NCI-H2196 treated with DMSO at 0.1 percent for 48 hours (cell line): ENCODE data around the gene ADGRD1.
"Not testable (repeated sequence)": the region's sequence is repeated elsewhere in the genome, so short reads cannot be mapped to it uniquely, and the experiment has no call there.

ENCODE experiments used
- DNase-seq: peaks from one replicate; lab custom pipeline; 2025; ENCODE audit not compliant: unreplicated experiment; lab: John Stamatoyannopoulos, UW

ADGRD1 gene

GRCh38 chr12:130953771-130954543, at the start of gene ADGRD1:
TSS of gene ADGRD1 (plus strand) at chr12:130953907. CDS start at chr12:130954466, 559 bp downstream.
- no peak for DNase-seq

GRCh38 chr12:130904064-130904463, 49.6 kb upstream of the ADGRD1 start:
- no peak for DNase-seq

DNA sequence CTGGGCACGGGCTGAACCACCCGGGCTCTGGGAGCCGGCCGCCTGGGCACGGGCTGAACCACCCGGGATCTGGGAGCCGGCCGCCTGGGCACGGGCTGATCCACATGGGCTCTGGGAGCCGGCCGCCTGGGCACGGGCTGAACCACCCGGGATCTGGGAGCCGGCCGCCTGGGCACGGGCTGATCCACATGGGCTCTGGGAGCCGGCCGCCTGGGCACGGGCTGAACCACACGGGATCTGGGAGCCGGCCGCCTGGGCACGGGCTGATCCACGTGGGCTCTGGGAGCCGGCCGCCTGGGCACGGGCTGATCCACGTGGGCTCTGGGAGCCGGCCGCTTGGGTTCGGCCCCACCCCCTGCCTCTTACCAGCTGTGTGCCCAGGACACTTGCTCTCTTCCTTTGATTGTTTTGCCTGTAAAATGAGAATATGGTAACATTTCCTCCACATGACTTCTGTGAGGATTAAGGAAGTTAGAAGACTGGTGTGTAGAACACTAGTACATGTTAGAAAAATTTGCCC, 48.7 kb upstream of the ADGRD1 start:
- DNase-seq: not testable (repeated sequence)

GRCh38 chr12:130909111-130909510, 44.6 kb upstream of the ADGRD1 start:
- DNase-seq: no peak

DNA sequence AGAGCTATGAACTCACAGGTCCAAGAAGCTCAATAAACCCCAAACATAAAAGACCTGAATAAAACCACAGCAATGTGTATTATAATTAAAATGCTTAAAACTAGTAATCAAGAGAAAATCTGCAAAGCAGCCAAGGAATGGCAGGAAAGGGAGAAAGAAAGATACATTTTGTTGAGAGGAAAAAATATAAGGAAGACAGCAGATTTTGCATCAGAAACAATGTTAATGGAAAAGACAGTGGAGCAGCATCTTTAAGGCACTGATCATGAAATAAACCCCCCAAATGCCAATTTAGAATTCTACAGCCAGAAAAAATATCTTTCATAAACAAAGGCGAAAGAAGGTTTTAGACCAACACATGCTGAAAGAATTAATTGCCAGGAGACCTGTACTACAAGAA, 42.5 kb upstream of the ADGRD1 start:
- DNase-seq: no peak

- no peak for DNase-seq
Measured at GRCh38 chr12:130911933-130912332, 41.8 kb upstream of the ADGRD1 start.

- no peak for DNase-seq
Measured at GRCh38 chr12:130916241-130916911, 37.3 kb upstream of the ADGRD1 start.

GRCh38 chr12:130917607-130918006, 36.1 kb upstream of the ADGRD1 start:
- DNase-seq: no peak

GRCh38 chr12:130919086-130919485, 34.6 kb upstream of the ADGRD1 start:
- no peak for DNase-seq

DNA sequence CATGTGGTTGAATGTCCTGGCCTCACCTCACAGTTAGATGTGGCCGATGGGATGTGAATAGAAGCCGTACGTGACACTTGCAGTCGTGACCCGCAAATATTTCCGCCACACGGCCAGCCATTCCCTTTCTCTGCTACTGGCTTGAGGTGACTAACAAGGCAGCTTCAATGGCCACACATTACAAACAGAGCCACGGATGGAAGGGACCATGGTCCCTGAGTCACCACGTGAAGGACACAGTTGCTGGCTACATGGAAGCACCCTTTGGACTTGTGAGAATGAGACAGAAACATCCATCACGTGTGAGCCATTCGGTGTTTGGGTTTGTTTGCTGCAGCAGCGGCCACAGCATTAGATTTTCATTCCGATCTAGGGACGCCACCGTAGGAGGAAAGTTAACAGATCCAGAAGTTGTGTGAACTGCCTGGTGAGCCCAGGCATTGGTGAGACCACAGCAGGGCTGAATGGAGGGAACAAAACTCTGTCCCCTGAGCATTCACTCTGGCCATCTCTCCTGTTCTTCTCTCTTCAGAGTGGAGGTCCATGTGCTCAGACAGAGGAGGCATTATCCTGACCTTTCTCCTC, 33.5 kb upstream of the ADGRD1 start:
- no peak for DNase-seq

DNA sequence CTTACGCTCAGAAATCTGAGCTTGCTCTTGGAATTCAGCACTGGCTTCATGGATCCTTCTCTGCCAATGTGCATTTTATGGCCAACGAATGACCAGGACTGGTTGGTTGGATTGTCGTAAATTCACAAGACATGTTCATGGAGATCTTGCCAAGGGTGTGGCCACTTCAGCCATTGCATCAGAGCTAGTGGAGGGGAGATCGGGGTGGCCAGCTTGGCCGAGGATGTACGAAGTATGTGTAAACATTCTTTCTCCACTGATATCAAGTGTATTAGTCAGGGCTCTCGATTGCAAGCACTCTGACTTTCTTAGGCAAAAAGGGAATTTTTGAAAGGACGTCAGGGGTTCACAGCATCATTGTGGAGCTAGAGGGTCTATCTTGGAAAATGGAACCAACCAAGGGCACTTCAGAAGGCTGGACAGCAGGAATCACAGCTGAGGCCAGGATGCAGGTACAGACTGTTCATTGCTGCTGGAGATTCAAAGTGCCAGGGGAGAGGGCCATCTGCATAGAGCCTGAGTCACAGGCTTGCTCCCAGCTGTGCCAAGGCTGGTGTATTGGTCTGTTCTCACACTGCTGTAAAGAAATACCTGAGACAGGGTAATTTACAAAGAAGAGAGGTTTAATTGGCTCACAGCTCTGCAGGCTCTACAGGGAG, 32.9 kb upstream of the ADGRD1 start:
- no peak for DNase-seq

DNA sequence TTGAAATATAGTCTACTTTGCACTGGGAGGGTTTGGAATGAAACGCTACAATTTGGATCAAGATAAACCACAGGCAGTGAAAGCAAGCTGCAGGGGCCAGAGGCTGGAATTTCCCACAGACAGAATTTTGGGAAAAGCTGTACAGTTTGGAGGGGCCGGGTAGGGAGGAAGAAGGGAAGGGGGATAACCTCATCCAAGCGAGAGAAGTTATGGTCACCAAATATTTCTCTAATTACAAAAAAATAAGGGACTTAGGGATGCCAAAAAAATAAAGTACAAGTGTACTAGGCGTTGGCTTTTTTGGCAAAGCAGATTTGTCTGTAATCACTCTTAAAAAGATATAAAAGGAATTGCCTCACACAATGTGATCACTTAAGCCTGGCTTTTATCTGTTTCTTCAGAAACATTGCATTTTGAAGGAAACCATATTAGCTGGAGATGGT, 31.2 kb upstream of the ADGRD1 start:
- no peak for DNase-seq

DNA sequence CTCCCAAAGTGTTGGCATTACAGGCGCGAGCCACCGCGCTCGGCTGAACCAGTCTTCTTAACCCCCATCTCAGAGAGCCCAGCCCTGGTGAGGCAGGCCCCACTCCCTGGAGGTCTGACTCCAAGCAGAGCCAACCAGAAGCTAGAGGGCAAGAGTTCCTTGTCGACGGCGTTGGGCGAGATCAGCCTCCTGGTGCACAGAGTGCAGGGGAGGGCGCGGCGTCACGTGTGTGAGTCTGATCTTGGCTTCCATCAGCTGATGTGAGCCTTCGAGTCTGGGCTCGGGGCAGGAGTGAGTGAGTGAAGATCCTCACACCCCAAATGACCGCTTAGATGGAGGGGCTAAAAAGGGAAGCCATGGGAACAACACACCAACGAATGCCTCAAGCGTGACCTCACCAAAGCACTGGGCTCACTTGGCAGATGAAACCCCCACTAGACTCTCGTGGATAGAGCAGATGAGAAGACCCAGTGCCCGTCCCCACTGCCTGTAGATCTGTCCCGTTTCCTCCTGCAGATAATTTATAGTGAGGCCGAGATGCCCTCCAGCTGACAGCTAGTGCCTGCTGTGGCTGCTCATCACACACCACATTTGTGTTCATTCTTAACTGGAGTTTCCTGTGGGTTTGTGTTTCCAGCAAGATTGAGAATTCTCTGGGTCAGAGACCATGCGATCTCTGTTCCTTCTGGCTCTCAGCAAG, 28.6 kb upstream of the ADGRD1 start:
- DNase-seq: no peak

DNA sequence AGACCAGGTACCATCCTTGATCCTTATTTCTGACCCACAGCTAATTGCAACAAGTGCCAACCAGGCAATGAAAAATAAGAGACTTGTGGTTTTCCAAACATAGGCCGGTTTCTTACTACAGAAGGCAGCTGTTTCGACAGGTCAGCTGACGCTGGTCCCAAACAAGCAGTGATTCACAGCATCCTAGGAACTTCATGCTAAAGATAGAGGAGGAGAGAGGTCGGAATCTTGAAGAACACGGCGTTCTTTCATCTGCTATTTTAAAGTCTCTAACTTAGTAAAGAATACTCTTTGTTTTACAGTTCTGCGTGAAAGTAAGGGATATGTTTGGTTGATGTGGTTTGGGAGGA, 28.1 kb upstream of the ADGRD1 start:
- DNase-seq: no peak

DNA sequence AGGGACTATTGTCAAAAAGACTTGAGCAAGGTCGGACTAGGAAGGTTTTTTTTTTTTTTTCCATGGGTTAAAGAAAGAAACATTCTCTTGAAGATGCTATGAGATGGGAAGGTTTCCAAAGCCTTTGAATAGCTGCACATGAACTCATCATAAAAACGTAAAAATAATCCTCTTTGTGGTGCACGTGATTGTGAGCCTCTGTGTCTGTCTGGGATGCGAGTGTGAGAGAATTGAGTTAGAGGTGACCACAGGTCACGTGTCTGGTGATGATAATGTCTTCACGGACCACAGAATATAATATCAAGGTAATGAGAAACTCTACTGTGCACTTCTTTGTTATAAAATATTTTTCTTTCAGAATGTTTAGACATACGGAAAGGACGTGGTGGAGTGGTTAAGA, 24.3 kb upstream of the ADGRD1 start:
- no peak for DNase-seq

DNA sequence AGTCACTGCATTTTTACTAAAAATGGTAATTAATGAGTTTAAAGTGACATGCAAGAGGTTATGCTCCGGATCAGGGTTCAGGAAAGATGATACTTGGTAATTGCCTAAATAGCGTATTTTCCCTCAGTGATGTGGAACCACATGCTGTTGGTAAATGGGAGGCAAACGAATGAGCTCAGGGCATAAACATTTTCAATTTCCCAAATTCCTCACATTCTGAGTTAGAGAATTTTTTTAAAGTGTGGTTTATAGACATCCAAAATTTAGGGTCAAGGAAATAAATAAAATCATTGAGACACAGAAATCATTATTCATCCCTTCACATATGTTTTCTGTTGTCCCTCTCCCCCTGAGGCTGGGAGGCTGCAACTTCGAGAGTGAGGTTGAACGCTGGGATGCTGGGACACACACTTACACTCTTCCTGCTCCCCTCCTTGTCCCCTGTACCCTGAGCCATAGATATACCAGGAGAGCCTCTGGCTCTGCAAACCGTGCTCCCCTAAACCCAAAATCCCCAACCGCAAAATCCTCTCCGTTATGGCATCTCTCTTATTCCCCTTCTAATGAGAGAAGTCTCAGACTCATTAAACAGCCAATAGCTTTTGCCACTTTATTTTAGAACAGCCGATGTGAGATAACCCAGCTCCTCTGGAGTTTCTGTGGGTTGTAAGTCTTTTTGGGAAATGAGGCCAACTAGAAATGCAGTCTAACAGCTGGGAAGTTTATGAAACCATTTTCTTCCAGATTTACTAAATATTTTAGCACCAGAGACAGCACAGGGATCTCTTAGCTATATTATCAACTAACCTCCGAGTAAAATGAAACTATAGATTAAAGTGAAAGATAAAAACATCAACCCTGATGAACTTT, 21.4 kb upstream of the ADGRD1 start:
- no peak for DNase-seq

DNA sequence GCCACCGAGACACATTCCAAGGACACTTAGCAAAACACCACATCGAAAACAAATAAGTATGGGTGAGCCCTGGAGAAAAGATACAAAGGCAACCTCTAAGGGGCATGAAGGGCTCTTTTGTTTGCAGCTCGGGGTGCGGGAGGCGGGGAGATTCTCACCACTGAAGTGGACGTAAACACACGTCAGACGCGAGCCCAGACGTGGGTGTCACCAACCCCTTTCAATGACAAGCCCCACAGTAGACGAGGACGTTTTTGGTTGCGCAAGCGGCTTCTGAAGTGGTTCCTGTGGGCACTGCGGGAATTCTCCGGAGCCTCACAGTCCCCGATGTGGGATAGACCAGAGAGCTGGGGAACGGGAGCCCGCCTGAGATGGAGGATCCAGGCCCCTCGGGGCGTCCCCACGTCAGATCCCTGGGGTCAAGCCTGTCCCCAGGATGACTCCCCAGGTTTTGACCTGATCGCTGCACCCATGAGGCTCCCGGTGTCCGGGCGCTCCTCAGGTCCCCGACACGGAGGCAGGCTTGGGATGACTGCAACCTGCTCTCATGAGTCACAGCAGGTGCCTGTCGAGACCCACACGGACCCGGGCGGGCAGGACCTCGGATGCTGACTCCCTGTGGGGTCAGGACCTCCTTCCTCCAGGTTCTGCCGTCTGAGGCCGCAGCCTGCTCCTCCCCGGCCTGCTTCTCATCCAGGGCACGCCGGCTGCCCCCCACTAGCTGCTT, 20.3 kb upstream of the ADGRD1 start:
- DNase-seq: no peak

DNA sequence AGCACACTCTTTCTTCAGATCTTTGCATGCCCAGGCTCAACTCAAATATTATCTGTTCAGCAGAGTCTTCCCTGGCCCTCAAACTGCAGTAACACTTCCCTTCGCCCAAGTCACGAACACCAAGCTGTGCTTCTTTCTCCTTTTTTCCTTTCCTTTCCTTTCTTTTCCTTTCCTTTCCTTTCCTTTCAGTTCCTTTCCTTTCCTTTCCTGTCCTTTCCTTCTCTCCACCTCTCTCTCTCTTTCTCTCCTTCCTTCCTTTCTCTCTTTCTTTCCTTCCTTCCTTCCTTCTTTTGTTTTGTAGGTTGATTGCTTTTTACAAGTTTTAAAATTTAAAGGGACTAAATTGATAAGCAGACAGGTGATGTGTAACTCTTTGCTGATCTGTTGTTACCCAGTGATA, 19.0 kb upstream of the ADGRD1 start:
- no peak for DNase-seq

DNA sequence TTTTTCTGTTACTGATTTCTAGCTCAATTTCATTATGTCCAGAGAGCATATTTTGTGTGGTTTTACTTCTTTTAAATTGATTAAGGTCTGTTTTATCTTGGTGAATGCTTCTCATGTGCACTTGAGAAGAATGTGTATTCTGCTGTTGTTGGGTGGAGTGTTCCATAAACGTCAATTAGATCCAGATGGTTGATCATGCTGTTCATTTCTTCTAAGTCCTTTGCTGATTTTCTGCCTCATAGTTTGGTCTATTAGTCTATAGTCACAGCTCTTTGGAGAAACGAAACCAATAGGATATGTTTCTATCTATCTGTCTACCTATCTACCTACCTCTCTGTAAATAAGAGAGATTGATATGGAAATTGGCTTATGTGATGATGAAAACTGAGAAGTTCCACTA, 17.1 kb upstream of the ADGRD1 start:
- DNase-seq: no peak
